NCI-H748 (cell line): ENCODE data around the gene PRDM12.

Experiments used
- DNase-seq: peaks from one replicate; lab custom pipeline; 2025; ENCODE audit not compliant: unreplicated experiment; lab: John Stamatoyannopoulos, UW

The PRDM12 gene

DNA sequence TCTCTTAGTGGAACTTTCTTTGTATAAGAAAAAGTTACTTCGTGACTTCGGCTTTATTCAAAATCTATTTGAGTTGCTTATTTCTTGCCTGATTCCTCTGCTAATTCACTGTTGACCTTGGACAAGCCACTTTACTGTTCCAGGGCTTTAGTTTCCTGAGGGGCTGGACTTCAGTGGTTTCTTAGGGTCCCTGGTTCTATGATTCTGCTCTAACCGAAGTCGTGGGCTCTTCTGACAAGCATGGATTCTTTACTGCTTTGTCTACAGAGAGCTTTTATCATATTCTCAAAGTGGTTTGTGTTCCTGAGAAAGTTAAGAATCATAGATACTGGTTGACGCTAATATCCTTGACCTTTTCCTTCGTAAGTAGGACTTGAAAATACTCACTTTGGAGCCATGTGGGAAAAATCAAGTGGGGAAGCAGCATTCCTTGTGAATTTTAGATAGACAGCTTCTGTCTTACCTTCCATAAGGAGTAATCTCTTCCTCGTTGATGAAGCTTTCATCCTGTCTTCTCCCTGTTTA lies 50.3 kb downstream of the PRDM12 start:
- DNase-seq: no peak

- DNase-seq: no peak
Observed at GRCh38 chr9:130715270-130715669, 50.9 kb downstream of the PRDM12 start.

- DNase-seq: no peak
Observed at GRCh38 chr9:130718562-130718961, 54.2 kb downstream of the PRDM12 start.

GRCh38 chr9:130720762-130721161 lies 56.4 kb downstream of the PRDM12 start:
- DNase-seq: no peak

GRCh38 chr9:130728721-130729120 lies 64.3 kb downstream of the PRDM12 start:
- no peak for DNase-seq

- no peak for DNase-seq
Observed at GRCh38 chr9:130729145-130729544, 64.8 kb downstream of the PRDM12 start.

- peak; percentile 89 for DNase-seq
Observed at GRCh38 chr9:130731355-130731754, 67.0 kb downstream of the PRDM12 start.

DNA sequence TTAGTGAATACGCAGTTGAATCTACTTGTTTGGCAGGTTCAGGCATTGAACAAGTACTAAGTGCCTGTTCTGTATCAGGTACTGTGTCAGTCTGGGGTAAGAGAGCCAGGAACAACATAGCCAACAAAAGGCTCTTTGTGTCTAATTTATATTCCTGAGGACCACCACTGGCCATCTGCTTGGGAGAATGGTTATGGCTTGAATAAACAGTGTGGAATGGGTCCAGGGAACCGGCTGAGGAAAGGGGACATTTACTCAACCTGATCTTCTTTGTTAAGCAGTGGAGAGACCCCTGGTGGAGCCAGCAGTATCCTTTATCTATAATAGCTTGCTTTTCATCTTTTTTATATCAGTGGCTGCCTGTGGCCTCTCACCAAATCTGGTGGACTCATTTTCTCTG lies 67.7 kb downstream of the PRDM12 start:
- DNase-seq: peak; percentile 95
